ENCODE results near the gene TFF2.

The TFF2 gene

GRCh38 chr21:42313501-42313969 is 37.3 kb downstream of the TFF2 start:
- no peak for DNase-seq (ENCODE audit: insufficient read length, low spot score)
- no peak for FAIRE-seq

DNA sequence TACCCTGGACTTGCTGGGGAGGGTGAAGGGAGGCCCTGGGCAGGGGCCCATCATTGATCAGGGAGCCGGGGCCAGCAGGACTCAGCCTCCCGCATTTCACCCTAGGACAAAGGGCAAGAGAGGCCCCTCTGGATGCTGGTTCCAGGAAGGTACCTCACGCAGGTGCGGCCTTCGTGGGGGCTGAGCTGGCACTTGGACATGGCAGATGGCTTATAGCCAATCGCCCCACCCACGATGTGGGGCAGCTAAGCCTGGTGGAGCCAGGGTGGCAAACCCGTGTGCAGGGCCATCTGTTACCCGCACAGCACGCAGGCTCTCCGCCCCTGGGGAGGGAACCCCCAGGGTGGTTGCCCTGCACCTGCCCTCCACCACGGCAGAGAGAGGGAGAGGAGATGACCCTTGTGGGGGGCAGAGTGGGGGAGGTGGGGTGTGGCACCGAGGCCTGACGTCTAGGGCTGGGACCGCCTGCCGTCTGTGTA is 38.1 kb downstream of the TFF2 start:
- FAIRE-seq (no peak), DNase-seq (ENCODE audit: insufficient read length, low spot score) (no peak)
- no peak for TF ChIP-seq PAX5 (IDR thresholded peaks at IDR 0.05; ENCODE audit: insufficient read depth, low read length, severe bottlenecking)
- TF ChIP-seq TAF1 (IDR thresholded peaks at IDR 0.05; ENCODE audit: low read depth, low read length), result no peak
- TF ChIP-seq POU2F2 (IDR thresholded peaks at IDR 0.05; ENCODE audit: low read depth, low read length), result no peak
- TF ChIP-seq SPI1 (IDR thresholded peaks at IDR 0.05; ENCODE audit: low read depth, low read length), result no peak
- TF ChIP-seq POLR2AphosphoS5 (IDR thresholded peaks at IDR 0.05; ENCODE audit: low read depth, low read length), result no peak
- TF ChIP-seq POLR2A (IDR thresholded peaks at IDR 0.05; ENCODE audit: low read depth, low read length), result no peak

More at GRCh38 chr21:42313501-42313969, 37.3 kb downstream of the TFF2 start:
- TF ChIP-seq POLR2AphosphoS5 (IDR thresholded peaks at IDR 0.05; ENCODE audit: low read depth, low read length) (no peak), TAF1 (IDR thresholded peaks at IDR 0.05; ENCODE audit: low read depth, low read length) (no peak)

DNA sequence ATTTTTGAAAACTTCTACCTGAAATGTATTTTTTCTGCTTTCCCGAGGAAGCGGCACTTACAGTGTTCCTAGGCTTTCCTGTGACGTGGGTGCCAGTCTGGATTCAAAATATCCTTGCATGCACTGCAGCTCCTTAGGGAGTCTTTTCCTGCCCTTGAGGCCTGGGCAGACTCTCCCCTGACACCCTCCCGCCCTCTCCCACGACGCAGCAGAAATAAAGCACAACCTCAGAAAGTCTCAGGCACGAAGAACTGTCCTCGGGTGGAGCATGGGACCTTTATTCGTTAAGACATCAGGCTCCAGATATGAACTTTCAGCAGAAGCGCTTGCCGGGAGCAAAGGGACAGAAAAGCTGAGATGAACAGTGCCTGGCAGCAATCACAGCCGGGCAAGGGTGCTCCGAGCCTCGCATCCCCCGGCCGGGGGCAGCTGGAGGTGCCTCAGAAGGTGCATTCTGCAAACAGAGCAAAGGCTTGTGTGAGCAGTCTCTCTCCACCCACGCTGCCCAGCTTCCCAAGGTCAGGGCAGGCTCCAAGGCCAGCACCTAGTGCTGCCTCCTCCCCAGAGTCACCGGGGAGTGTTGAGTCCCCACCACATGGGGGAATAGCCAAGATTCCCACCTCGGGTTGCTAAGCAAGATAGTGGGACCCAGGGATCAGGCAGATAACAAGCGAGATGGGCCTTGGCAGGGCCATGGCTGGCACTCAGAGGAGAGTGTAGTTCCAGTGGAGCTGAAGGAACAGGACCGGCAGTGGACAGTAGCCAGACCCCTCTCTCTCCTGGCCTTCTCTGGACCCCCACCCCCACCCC is 38.8 kb downstream of the TFF2 start:
- TF ChIP-seq POLR2A (IDR thresholded peaks at IDR 0.05; ENCODE audit: low read depth, low read length) (no peak), SPI1 (IDR thresholded peaks at IDR 0.05; ENCODE audit: low read depth, low read length) (no peak), PAX5 (IDR thresholded peaks at IDR 0.05; ENCODE audit: insufficient read depth, low read length, severe bottlenecking) (no peak), TAF1 (IDR thresholded peaks at IDR 0.05; ENCODE audit: low read depth, low read length) (no peak)
- DNase-seq (ENCODE audit: insufficient read length, low spot score) (no peak), FAIRE-seq (no peak)

DNA sequence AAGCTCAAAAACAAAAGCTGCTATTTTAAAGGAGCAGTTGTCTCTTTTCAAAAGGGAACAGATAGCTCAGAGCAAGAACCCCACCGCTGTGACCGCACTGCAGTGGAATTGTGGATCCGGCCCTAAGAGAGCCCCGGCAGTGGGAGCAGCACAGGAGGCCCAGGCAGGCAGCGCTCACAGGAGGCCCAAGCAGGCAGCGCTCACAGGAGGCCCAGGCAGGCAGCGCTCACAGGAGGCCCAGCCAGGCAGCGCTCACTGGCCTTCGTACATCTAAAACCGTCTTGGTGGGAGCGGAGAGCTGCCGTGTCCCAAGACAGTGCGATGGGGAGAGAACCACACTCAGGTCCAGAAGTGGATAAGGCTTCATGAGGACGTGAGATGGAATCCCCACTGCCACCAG is 39.6 kb downstream of the TFF2 start:
- DNase-seq (ENCODE audit: insufficient read length, low spot score), result no peak
- no peak for TF ChIP-seq POU2F2 (IDR thresholded peaks at IDR 0.05; ENCODE audit: low read depth, low read length)
- TF ChIP-seq PAX5 (IDR thresholded peaks at IDR 0.05; ENCODE audit: insufficient read depth, low read length, severe bottlenecking), result no peak
- TF ChIP-seq SPI1 (IDR thresholded peaks at IDR 0.05; ENCODE audit: low read depth, low read length), result no peak
- TF ChIP-seq POLR2AphosphoS5 (IDR thresholded peaks at IDR 0.05; ENCODE audit: low read depth, low read length), result no peak
- no peak for TF ChIP-seq TAF1 (IDR thresholded peaks at IDR 0.05; ENCODE audit: low read depth, low read length)
- no peak for FAIRE-seq

GRCh38 chr21:42310411-42311001 is 40.3 kb downstream of the TFF2 start:
- FAIRE-seq, result no peak
- DNase-seq (ENCODE audit: insufficient read length, low spot score), result no peak
- TF ChIP-seq TAF1 (IDR thresholded peaks at IDR 0.05; ENCODE audit: low read depth, low read length) (no peak), PAX5 (IDR thresholded peaks at IDR 0.05; ENCODE audit: insufficient read depth, low read length, severe bottlenecking) (no peak), POLR2A (IDR thresholded peaks at IDR 0.05; ENCODE audit: low read depth, low read length) (no peak), POLR2AphosphoS5 (IDR thresholded peaks at IDR 0.05; ENCODE audit: low read depth, low read length) (no peak), POU2F2 (IDR thresholded peaks at IDR 0.05; ENCODE audit: low read depth, low read length) (no peak), SPI1 (IDR thresholded peaks at IDR 0.05; ENCODE audit: low read depth, low read length) (no peak)

- FAIRE-seq (peak; percentile 84), DNase-seq (ENCODE audit: insufficient read length, low spot score) (peak; percentile 83)
- TF ChIP-seq SPI1 (IDR thresholded peaks at IDR 0.05; ENCODE audit: low read depth, low read length) (no peak), POLR2AphosphoS5 (IDR thresholded peaks at IDR 0.05; ENCODE audit: low read depth, low read length) (no peak), POLR2A (IDR thresholded peaks at IDR 0.05; ENCODE audit: low read depth, low read length) (no peak), POU2F2 (IDR thresholded peaks at IDR 0.05; ENCODE audit: low read depth, low read length) (no peak), TAF1 (IDR thresholded peaks at IDR 0.05; ENCODE audit: low read depth, low read length) (no peak), PAX5 (IDR thresholded peaks at IDR 0.05; ENCODE audit: insufficient read depth, low read length, severe bottlenecking) (no peak)
Observed at GRCh38 chr21:42309753-42310213, 41.0 kb downstream of the TFF2 start.

GRCh38 chr21:42308914-42309752 is 41.7 kb downstream of the TFF2 start:
- DNase-seq (ENCODE audit: insufficient read length, low spot score) (no peak), FAIRE-seq (peak; percentile 69)
- TF ChIP-seq POLR2AphosphoS5 (IDR thresholded peaks at IDR 0.05; ENCODE audit: low read depth, low read length) (no peak), POLR2A (IDR thresholded peaks at IDR 0.05; ENCODE audit: low read depth, low read length) (no peak)

DNA sequence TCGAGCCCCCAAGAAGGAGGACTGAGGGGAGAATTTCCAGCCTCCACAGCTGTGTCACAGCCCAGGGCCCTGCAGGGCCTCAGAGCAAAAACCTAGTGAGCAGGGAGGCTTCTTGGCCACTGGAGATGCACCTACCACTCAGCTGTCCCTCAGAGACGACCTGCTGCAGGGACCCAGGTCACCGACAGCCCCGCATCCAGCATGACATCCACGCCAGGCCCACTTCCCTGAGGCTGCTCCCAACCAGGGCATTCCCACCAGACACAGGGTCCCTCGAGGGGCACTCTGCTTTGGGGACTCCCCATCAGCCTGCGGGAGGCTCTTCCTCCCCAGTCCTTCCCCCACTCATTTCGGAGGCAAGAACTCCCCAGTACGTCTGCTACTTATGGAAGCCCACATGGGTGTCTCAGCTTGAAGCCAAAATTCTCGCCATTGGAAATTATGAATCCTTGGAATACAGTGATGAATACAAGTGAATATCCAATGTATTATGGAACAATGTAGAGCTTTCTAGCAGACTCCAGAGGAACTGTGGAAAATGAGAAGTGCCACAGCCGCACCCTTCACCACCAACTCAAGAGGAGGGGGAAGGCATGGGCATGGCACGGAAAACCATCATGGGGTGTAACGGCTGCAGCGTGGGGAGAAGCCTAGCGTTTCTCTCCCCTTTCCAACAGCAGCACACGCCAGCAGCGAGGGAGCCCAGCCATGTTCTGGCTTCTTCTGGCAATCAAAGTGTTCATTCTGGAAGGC is 42.5 kb downstream of the TFF2 start:
- DNase-seq (ENCODE audit: insufficient read length, low spot score), result no peak
- no peak for TF ChIP-seq POLR2AphosphoS5 (IDR thresholded peaks at IDR 0.05; ENCODE audit: low read depth, low read length)
- no peak for TF ChIP-seq TAF1 (IDR thresholded peaks at IDR 0.05; ENCODE audit: low read depth, low read length)
- FAIRE-seq, result no peak

- DNase-seq (ENCODE audit: insufficient read length, low spot score) (no peak), FAIRE-seq (no peak)
- no peak for TF ChIP-seq SPI1 (IDR thresholded peaks at IDR 0.05; ENCODE audit: low read depth, low read length)
Observed at GRCh38 chr21:42307106-42307505, 43.7 kb downstream of the TFF2 start.

Data from GM12891 (cell line).